ENCODE results near the gene ELMOD3.
"Not testable (repeated sequence)": the region's sequence is repeated elsewhere in the genome, so short reads cannot be mapped to it uniquely, and the experiment has no call there.

Gene ELMOD3

GRCh38 chr2:85329701-85330100 is 24.9 kb upstream of the ELMOD3 start:
- not testable (repeated sequence) for DNase-seq

GRCh38 chr2:85330839-85331636 is 23.5 kb upstream of the ELMOD3 start:
- DNase-seq: no peak

GRCh38 chr2:85333877-85334276 is 20.7 kb upstream of the ELMOD3 start:
- DNase-seq: not testable (repeated sequence)

- no peak for DNase-seq
These were observed 19.6 kb upstream of the ELMOD3 start for GRCh38 chr2:85334928-85335327.

- no peak for DNase-seq
These were observed 14.3 kb upstream of the ELMOD3 start for GRCh38 chr2:85340034-85340892.

GRCh38 chr2:85341269-85342029 is 13.1 kb upstream of the ELMOD3 start:
- DNase-seq: no peak

- DNase-seq: no peak
These were observed 12.4 kb upstream of the ELMOD3 start for GRCh38 chr2:85342156-85342555.

- not testable (repeated sequence) for DNase-seq
These were observed 11.2 kb upstream of the ELMOD3 start for GRCh38 chr2:85343207-85343895.

- no peak for DNase-seq
These were observed 10.1 kb upstream of the ELMOD3 start for GRCh38 chr2:85344356-85344954.

GRCh38 chr2:85347599-85347998 is 7.0 kb upstream of the ELMOD3 start:
- DNase-seq: no peak

- DNase-seq: no peak
These were observed 688 bp upstream of the ELMOD3 start for GRCh38 chr2:85353876-85354285.

- no peak for DNase-seq
These were observed 473 bp downstream of the ELMOD3 start for GRCh38 chr2:85355073-85355410.

- DNase-seq: no peak
These were observed 952 bp downstream of the ELMOD3 start for GRCh38 chr2:85355521-85355920.

- DNase-seq: no peak
These were observed 1.6 kb downstream of the ELMOD3 start for GRCh38 chr2:85356186-85356585.

GRCh38 chr2:85357736-85358135 is 3.2 kb downstream of the ELMOD3 start:
- no peak for DNase-seq

- DNase-seq: not testable (repeated sequence)
These were observed 8.3 kb downstream of the ELMOD3 start for GRCh38 chr2:85362653-85363387.

GRCh38 chr2:85367180-85367579 is 12.6 kb downstream of the ELMOD3 start:
- no peak for DNase-seq

- DNase-seq: no peak
These were observed 14.4 kb downstream of the ELMOD3 start for GRCh38 chr2:85368921-85369320.

GRCh38 chr2:85369500-85369899 is 14.9 kb downstream of the ELMOD3 start:
- DNase-seq: no peak

- DNase-seq: no peak
These were observed 16.5 kb downstream of the ELMOD3 start for GRCh38 chr2:85371045-85371444.

- no peak for DNase-seq
These were observed 21.9 kb downstream of the ELMOD3 start for GRCh38 chr2:85376291-85377065.
